Femur (tissue), 1 donor: Measurements from ENCODE around the gene SMG9.

ENCODE experiments used
- DNase-seq: peaks from one replicate; pipeline ENCODE4 v3.0.0-alpha.2; 2017

SMG9 gene

GRCh38 chr19:43720936-43721335 is 33.8 kb downstream of the SMG9 start:
- DNase-seq = no peak

GRCh38 chr19:43719918-43720317 is 34.8 kb downstream of the SMG9 start:
- DNase-seq = no peak

GRCh38 chr19:43719378-43719868 is 35.3 kb downstream of the SMG9 start:
- no peak for DNase-seq

- DNase-seq = no peak
Observed at GRCh38 chr19:43718627-43719377, 36.0 kb downstream of the SMG9 start.

- no peak for DNase-seq
Observed at GRCh38 chr19:43715776-43716175, 39.0 kb downstream of the SMG9 start, which contains the start of gene IRGC. TSS of gene IRGC (plus strand) at chr19:43716076. CDS start at chr19:43718559, 2,483 bp downstream.

- DNase-seq = no peak
Observed at GRCh38 chr19:43713208-43713607, 41.6 kb downstream of the SMG9 start.

- DNase-seq = no peak
Observed at GRCh38 chr19:43711751-43712355, 42.9 kb downstream of the SMG9 start.

GRCh38 chr19:43708716-43709115 is 46.0 kb downstream of the SMG9 start:
- no peak for DNase-seq

- DNase-seq = no peak
Observed at GRCh38 chr19:43707158-43707712, 47.5 kb downstream of the SMG9 start.

GRCh38 chr19:43705729-43706128 is 49.0 kb downstream of the SMG9 start:
- no peak for DNase-seq

- DNase-seq = no peak
Observed at GRCh38 chr19:43704002-43704705, 50.6 kb downstream of the SMG9 start.

GRCh38 chr19:43700395-43701000 is 54.3 kb downstream of the SMG9 start:
- DNase-seq = peak; percentile 75

- DNase-seq = peak; percentile 66
Observed at GRCh38 chr19:43699506-43700394, 55.0 kb downstream of the SMG9 start.

GRCh38 chr19:43697295-43697694 is 57.5 kb downstream of the SMG9 start:
- DNase-seq = no peak

- no peak for DNase-seq
Observed at GRCh38 chr19:43695985-43696704, 58.6 kb downstream of the SMG9 start.

GRCh38 chr19:43694553-43694952 is 60.2 kb downstream of the SMG9 start:
- DNase-seq = no peak

- no peak for DNase-seq
Observed at GRCh38 chr19:43692877-43693276, 61.9 kb downstream of the SMG9 start.

GRCh38 chr19:43692385-43692784 is 62.4 kb downstream of the SMG9 start:
- DNase-seq = no peak

- no peak for DNase-seq
Observed at GRCh38 chr19:43691755-43692154, 63.0 kb downstream of the SMG9 start.

GRCh38 chr19:43690890-43691289 is 63.9 kb downstream of the SMG9 start:
- DNase-seq = no peak

GRCh38 chr19:43690444-43690843 is 64.3 kb downstream of the SMG9 start:
- DNase-seq = no peak
